RWPE1 (cell line): ENCODE results near the gene AKR1B15.
"Not testable (repeated sequence)": the region's sequence is repeated elsewhere in the genome, so short reads cannot be mapped to it uniquely, and the experiment has no call there.

Source experiments
- CTCF ChIA-PET: fragments of 350-600 bp; sonication (Branson Sonifier 250); formaldehyde crosslinking; extraction: SDS; loops from one replicate; lab custom pipeline; 2021; lab: Yijun Ruan, JAX
- POLR2A ChIA-PET: fragments of 400-600 bp; formaldehyde crosslinking; extraction: SDS; loops from one replicate; lab custom pipeline; 2020; ENCODE audit warnings: antibody characterized with exemption; ENCODE audit not compliant: low non-redundant PET; lab: Yijun Ruan, JAX
- DNase-seq: peaks from one replicate; pipeline ENCODE4 v3.0.0; 2012; ENCODE audit warnings: low spot score
- H3K27ac ChIP-seq: fragments of 450-650 bp; 2 replicates; pipeline ENCODE4 v1.5.1; 2017
- CTCF ChIP-seq: fragments of 450-650 bp; conservative IDR thresholded peaks from 2 replicates; pipeline ENCODE4 v1.5.1; 2017; ENCODE audit warnings: low read depth, mild to moderate bottlenecking

Gene AKR1B15

GRCh38 chr7:134515569-134516468 lies 33.1 kb upstream of the AKR1B15 start:
- peak; percentile 79 for DNase-seq
- peak overlapping the region; percentile 58 for H3K27ac ChIP-seq
- TF ChIP-seq CTCF = no peak
- ChIA-PET CTCF (interaction anchor here (0.8 to 1.4 kb wide), 3 partner anchors 82 to 90 kb away, joined by 3 to 5 read pairs (median 4); no protein-coding TSS in a partner anchor), POLR2A (no interaction called here)

GRCh38 chr7:134520130-134520529 lies 28.8 kb upstream of the AKR1B15 start:
- POLR2A ChIA-PET = no interaction called here
- no peak overlapping the region for H3K27ac ChIP-seq
- CTCF ChIA-PET = no interaction called here
- DNase-seq = no peak
- TF ChIP-seq CTCF = no peak

GRCh38 chr7:134522601-134523000 lies 26.3 kb upstream of the AKR1B15 start:
- no peak for DNase-seq
- TF ChIP-seq CTCF = no peak
- ChIA-PET CTCF (no interaction called here), POLR2A (no interaction called here)
- H3K27ac ChIP-seq = no peak overlapping the region

GRCh38 chr7:134525449-134525848 lies 23.5 kb upstream of the AKR1B15 start:
- H3K27ac ChIP-seq, POLR2A ChIA-PET, DNase-seq, CTCF ChIA-PET: not testable (repeated sequence)

GRCh38 chr7:134526552-134527248 lies 22.2 kb upstream of the AKR1B15 start:
- POLR2A ChIA-PET = not testable (repeated sequence)

GRCh38 chr7:134527979-134528371 lies 20.9 kb upstream of the AKR1B15 start:
- TF ChIP-seq CTCF = no peak
- CTCF ChIA-PET = no interaction called here
- POLR2A ChIA-PET = no interaction called here
- peak overlapping the region; percentile 86 for H3K27ac ChIP-seq
- DNase-seq = no peak

More at GRCh38 chr7:134526552-134527248, 22.2 kb upstream of the AKR1B15 start:
- DNase-seq = peak; percentile 22
- CTCF ChIA-PET = not testable (repeated sequence)
- H3K27ac ChIP-seq = peak overlapping the region; percentile 86

- CTCF ChIA-PET = no interaction called here
- no peak for DNase-seq
- POLR2A ChIA-PET = no interaction called here
- TF ChIP-seq CTCF = no peak
- peak overlapping the region; percentile 86 for H3K27ac ChIP-seq
Observed at GRCh38 chr7:134528749-134529148, 20.2 kb upstream of the AKR1B15 start.
